GM12878 (cell line): ENCODE results near the gene CPLX1. TPM values are rescaled to one million over a fixed set of nuclear protein-coding genes. Genes with fewer than 3 reads are reported as not detected.

Experiments used
- ATAC-seq: fragments of 200-7000 bp; cut with Tn5 transposase; 3 replicates; pipeline ENCODE4 v1.9.1; 2020; ENCODE audit warnings: mild to moderate bottlenecking, moderate library complexity
- BruUV-seq: library from RNA; stranded (reverse); fragments of 400-500 nt; replicated peaks from 2 replicates; lab custom pipeline; 2021; lab: Mats Ljungman, UMichigan
- CTCF ChIA-PET: fragments of 300-600 bp; sonication (Branson Sonifier 250); formaldehyde crosslinking; extraction: SDS; loops from one replicate; lab custom pipeline; 2021; ENCODE audit warnings: inconsistent platforms; lab: Yijun Ruan, JAX
- POLR2A ChIA-PET: fragments of 350-600 bp; formaldehyde crosslinking; extraction: SDS; loops from one replicate; lab custom pipeline; 2021; ENCODE audit warnings: inconsistent platforms; lab: Charles Lee
- RAD21 ChIA-PET: fragments of 300-600 bp; sonication (Branson Sonifier 250); formaldehyde crosslinking; loops from one replicate; lab custom pipeline; 2023; ENCODE audit warnings: antibody characterized with exemption; ENCODE audit not compliant: unreplicated experiment; lab: Charles Lee
- SMC1A ChIA-PET: fragments of 300-600 bp; sonication (Branson Sonifier 250); formaldehyde crosslinking; loops from one replicate; lab custom pipeline; 2023; ENCODE audit not compliant: unreplicated experiment, uncharacterized antibody; lab: Charles Lee
- DNase-seq: peaks from one replicate; pipeline ENCODE4 v3.0.0-alpha.2; 2011; ENCODE audit warnings: low read depth, low spot score
- FAIRE-seq: peaks from 3 replicates; lab custom pipeline; 2011; peaks lifted over from hg19 to GRCh38; lab: Jason Lieb, UNC
- H2AFZ ChIP-seq: 2 replicates; pipeline ENCODE4 v1.6.0; 2011; ENCODE audit warnings: low read depth, low read length, control low read depth; ENCODE audit not compliant: control insufficient read depth
- H3K27ac ChIP-seq: 2 replicates; pipeline ENCODE4 v1.5.1; 2011; ENCODE audit warnings: control low read depth; ENCODE audit not compliant: control insufficient read depth, insufficient read depth
- H3K27me3 ChIP-seq, 2 experiments: replicated peaks in 1 of 2; 2 replicates each; pipeline versions ENCODE4 v1.6.0 to v1.6.1; 2011; ENCODE audit warnings: low read length in 1 of 2; ENCODE audit not compliant: control insufficient read depth in 2 of 2, insufficient read depth in 2 of 2
- H3K36me3 ChIP-seq, 2 experiments: 2 replicates each; pipeline ENCODE4 v1.5.1; 2011; ENCODE audit warnings: low read length in 1 of 2; ENCODE audit not compliant: control insufficient read depth in 2 of 2, insufficient read depth in 2 of 2
- H3K4me1 ChIP-seq: 2 replicates; pipeline ENCODE4 v1.6.1; 2011; ENCODE audit warnings: mild to moderate bottlenecking, low read length, moderate library complexity, mixed read lengths; ENCODE audit not compliant: control insufficient read depth, insufficient read depth
- H3K4me2 ChIP-seq: 2 replicates; pipeline ENCODE4 v1.6.0; 2011; ENCODE audit warnings: control low read depth; ENCODE audit not compliant: control insufficient read depth, insufficient read depth
- H3K4me3 ChIP-seq: fragments of 200-600 bp; sonication (generic); 2 replicates; pipeline ENCODE4 v1.5.1; 2016
- H3K79me2 ChIP-seq: 2 replicates; pipeline ENCODE4 v1.6.0; 2011; ENCODE audit warnings: low read length; ENCODE audit not compliant: control insufficient read depth, insufficient read depth
- H3K9ac ChIP-seq: 2 replicates; pipeline ENCODE4 v1.8.0; 2011; ENCODE audit warnings: low read length, control low read depth, mixed read lengths; ENCODE audit not compliant: control insufficient read depth, insufficient read depth
- H3K9me3 ChIP-seq: replicated peaks from 3 replicates; pipeline ENCODE4 v1.5.1; 2011; ENCODE audit warnings: mild to moderate bottlenecking, low read length; ENCODE audit not compliant: control insufficient read depth, insufficient read depth
- H4K20me1 ChIP-seq: 2 replicates; pipeline ENCODE4 v1.6.0; 2011; ENCODE audit not compliant: control insufficient read depth, insufficient read depth
- CBX3 ChIP-seq: fragments of 200-600 bp; sonication (generic); IDR thresholded peaks from 2 replicates; pipeline ENCODE4 v1.6.1; 2016; ENCODE audit warnings: low read depth, borderline replicate concordance
- PKNOX1 ChIP-seq: fragments of 450-650 bp; IDR thresholded peaks from 2 replicates; pipeline ENCODE4 v1.6.1; 2016; ENCODE audit warnings: mild to moderate bottlenecking
- TARDBP ChIP-seq: IDR thresholded peaks from 2 replicates; pipeline ENCODE4 v1.6.1; 2016; ENCODE audit warnings: borderline replicate concordance
- WGBS: methylation state at CpG from one replicate; pipeline ENCODE4 v1.1.6; 2016; ENCODE audit warnings: low lambda C conversion rate; ENCODE audit not compliant: insufficient replicate concordance, insufficient coverage; ENCODE audit errors: missing lambda C conversion rate; 5-methylcytosine and 5-hydroxymethylcytosine counted together
- in situ Hi-C: fragments of 300-500 bp; cut with MboI; formaldehyde crosslinking; loops from 9 replicates; pipeline ENCODE4 v1.14.3; 2018; ENCODE audit warnings: mixed read lengths
- intact Hi-C: fragments of 100-400 bp; cut with micrococcal nuclease; formaldehyde crosslinking; loops from one replicate; pipeline ENCODE4 v1.14.2; 2022; ENCODE audit not compliant: unreplicated experiment
- polyA plus RNA-seq, 11 experiments: library from polyadenylated mRNA; depleted of rRNA in 4 of 11; unstranded in 6 of 11; stranded (reverse) in 5 of 11; fragments of >200 nt; fragmentation: Nextera tagmentation in 4 of 11; fragmentation: Illumina TruSeq in 1 of 11; extraction: Ambion mirVana in 4 of 11; extraction: Trizol in 1 of 11; gene quantifications; 1 replicate in 1 of 11; 2 replicates in 10 of 11; pipeline versions ENCODE4 v1.2.1 to v1.2.3, GENCODE V29; 2011 to 2016; ENCODE audit warnings: inconsistent platforms in 2 of 11, missing spikeins in 2 of 11, low read depth in 1 of 11
- total RNA-seq, 4 experiments: library from RNA; depleted of rRNA in 3 of 4; stranded (reverse); fragments of >200 nt in 3 of 4; fragmentation: Illumina TruSeq in 1 of 4; extraction: Trizol in 1 of 4; gene quantifications; 2 replicates each; pipeline versions ENCODE4 v1.2.1 to v1.2.3, GENCODE V29; 2013 to 2021

CPLX1 gene
- total and polyA plus RNA-seq, 10 of the 15 experiments (the other 5 are each of a cell fraction or from before 2014, with no cell fraction given): 0.04 to 1.2 (median 0.13) TPM; not detected in 5

- TF ChIP-seq PKNOX1: no peak
- TF ChIP-seq, all 136 proteins: peak for 0
Measured at GRCh38 chr4:845233-845835, 19.4 kb upstream of the CPLX1 start (continued).

- Histone ChIP-seq H3K9me3 (peaks cover 6% of the 10 kb centered on the region; the same call in 2 of the 3 replicates), H3K4me1 (no peaks in the 10 kb centered on the region), H3K36me3 (peaks cover 0 to under 1% of the 10 kb centered on the region in 2 experiments; a peak in 3 of 4 replicates), H4K20me1 (no peaks in the 10 kb centered on the region), H3K4me2 (no peak overlapping the region), H3K9ac (no peak overlapping the region), H3K4me3 (no peak overlapping the region), H3K27me3 (no peaks in the 10 kb centered on the region), H3K79me2 (no peaks in the 10 kb centered on the region), H2AFZ (no peak overlapping the region), H3K27ac (no peak overlapping the region)
- ChIA-PET SMC1A (no interaction called here), POLR2A (no interaction called here), CTCF (no interaction called here), RAD21 (no interaction called here)
- no peak for DNase-seq
- ATAC-seq: no peak
- TF ChIP-seq CBX3 (no peak), TARDBP (no peak)
- intact Hi-C loops (no loop called here), in situ Hi-C loops (no loop called here)
- FAIRE-seq: no peak
- BruUV-seq: no TSS peak
- WGBS: 94% methylated on average over 10 of the region's 10 CpGs
Measured at GRCh38 chr4:844752-845232, 18.9 kb upstream of the CPLX1 start.
